GM18873 (cell line): ENCODE results near the gene SLC24A5.

ENCODE experiments used
- ATAC-seq: cut with Tn5 transposase; IDR thresholded peaks from one replicate; pipeline ENCODE4 v1.9.1; 2021; ENCODE audit warnings: mild to moderate bottlenecking, moderate library complexity, moderate number of reproducible peaks; ENCODE audit not compliant: unreplicated experiment, low FRiP score

The SLC24A5 gene

GRCh38 chr15:48120745-48121144 lies at the start of gene SLC24A5:
Gene SLC24A5, plus strand, starts transcription at chr15:48120990. Its CDS starts 55 bp downstream, at chr15:48121045.
- no peak for ATAC-seq

- ATAC-seq, result no peak
Observed at GRCh38 chr15:48072941-48073340, 47.8 kb upstream of the SLC24A5 start.

- no peak for ATAC-seq
Observed at GRCh38 chr15:48073881-48074280, 46.9 kb upstream of the SLC24A5 start.

GRCh38 chr15:48076454-48076853 lies 44.3 kb upstream of the SLC24A5 start:
- no peak for ATAC-seq

- ATAC-seq, result no peak
Observed at GRCh38 chr15:48077616-48078184, 43.1 kb upstream of the SLC24A5 start.

- no peak for ATAC-seq
Observed at GRCh38 chr15:48084759-48085590, 35.8 kb upstream of the SLC24A5 start.

GRCh38 chr15:48085591-48085930 lies 35.2 kb upstream of the SLC24A5 start:
- no peak for ATAC-seq

GRCh38 chr15:48086133-48086532 lies 34.7 kb upstream of the SLC24A5 start:
- ATAC-seq, result no peak

GRCh38 chr15:48086576-48086975 lies 34.2 kb upstream of the SLC24A5 start:
- ATAC-seq, result no peak

- no peak for ATAC-seq
Observed at GRCh38 chr15:48087844-48088243, 32.9 kb upstream of the SLC24A5 start.

- no peak for ATAC-seq
Observed at GRCh38 chr15:48089702-48090101, 31.1 kb upstream of the SLC24A5 start.

GRCh38 chr15:48090115-48090514 lies 30.7 kb upstream of the SLC24A5 start:
- no peak for ATAC-seq

- no peak for ATAC-seq
Observed at GRCh38 chr15:48090666-48091065, 30.1 kb upstream of the SLC24A5 start.

- no peak for ATAC-seq
Observed at GRCh38 chr15:48091522-48091921, 29.3 kb upstream of the SLC24A5 start.

- peak; percentile 67 for ATAC-seq
Observed at GRCh38 chr15:48096355-48096786, 24.4 kb upstream of the SLC24A5 start.

GRCh38 chr15:48096813-48097212 lies 24.0 kb upstream of the SLC24A5 start:
- ATAC-seq, result no peak

GRCh38 chr15:48097264-48097663 lies 23.5 kb upstream of the SLC24A5 start:
- no peak for ATAC-seq

GRCh38 chr15:48101376-48101961 lies 19.3 kb upstream of the SLC24A5 start:
- no peak for ATAC-seq

- no peak for ATAC-seq
Observed at GRCh38 chr15:48102167-48102566, 18.6 kb upstream of the SLC24A5 start.

GRCh38 chr15:48103647-48104046 lies 17.1 kb upstream of the SLC24A5 start:
- ATAC-seq, result no peak

- no peak for ATAC-seq
Observed at GRCh38 chr15:48105936-48106335, 14.9 kb upstream of the SLC24A5 start.

- ATAC-seq, result no peak
Observed at GRCh38 chr15:48109212-48109611, 11.6 kb upstream of the SLC24A5 start.
